OCI-LY3 (cell line): ENCODE results near the gene WIPF3.

ENCODE experiments used
- EZH2phosphoT487 ChIP-seq: fragments of 200-600 bp; shearing (Covaris generic); IDR thresholded peaks from 2 replicates; pipeline ENCODE4 v1.6.1; 2018; ENCODE audit warnings: antibody characterized with exemption, mixed run types, low read depth
- TF ChIP-seq, protein P1 (sequence below): fragments of 200-600, 300-600 bp; sonication (generic); IDR thresholded peaks from 2 replicates; pipeline ENCODE4 v1.5.1; 2014; ENCODE audit warnings: antibody characterized with exemption, low read length, low read depth

DNA sequence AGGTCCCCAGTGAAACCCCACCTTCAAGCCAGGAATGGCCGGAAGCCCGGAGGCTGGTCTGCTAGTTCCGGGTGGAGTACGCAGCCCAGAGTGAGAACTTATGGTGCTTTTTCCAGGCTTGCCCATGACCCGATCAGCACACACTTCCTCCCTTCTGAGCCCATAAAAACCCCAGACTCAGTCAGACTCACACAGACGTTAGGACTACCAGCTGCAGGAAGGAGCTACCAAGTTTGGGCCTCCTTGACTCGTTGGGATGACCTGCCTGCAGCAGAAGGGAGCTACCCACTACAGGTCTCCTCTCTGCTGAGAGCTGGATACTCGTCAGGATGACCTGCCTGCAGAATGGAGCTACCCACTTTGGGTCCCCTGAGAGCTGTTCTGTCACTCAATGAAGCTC is 144.2 kb downstream of the WIPF3 start:
- TF ChIP-seq, protein P1, sequence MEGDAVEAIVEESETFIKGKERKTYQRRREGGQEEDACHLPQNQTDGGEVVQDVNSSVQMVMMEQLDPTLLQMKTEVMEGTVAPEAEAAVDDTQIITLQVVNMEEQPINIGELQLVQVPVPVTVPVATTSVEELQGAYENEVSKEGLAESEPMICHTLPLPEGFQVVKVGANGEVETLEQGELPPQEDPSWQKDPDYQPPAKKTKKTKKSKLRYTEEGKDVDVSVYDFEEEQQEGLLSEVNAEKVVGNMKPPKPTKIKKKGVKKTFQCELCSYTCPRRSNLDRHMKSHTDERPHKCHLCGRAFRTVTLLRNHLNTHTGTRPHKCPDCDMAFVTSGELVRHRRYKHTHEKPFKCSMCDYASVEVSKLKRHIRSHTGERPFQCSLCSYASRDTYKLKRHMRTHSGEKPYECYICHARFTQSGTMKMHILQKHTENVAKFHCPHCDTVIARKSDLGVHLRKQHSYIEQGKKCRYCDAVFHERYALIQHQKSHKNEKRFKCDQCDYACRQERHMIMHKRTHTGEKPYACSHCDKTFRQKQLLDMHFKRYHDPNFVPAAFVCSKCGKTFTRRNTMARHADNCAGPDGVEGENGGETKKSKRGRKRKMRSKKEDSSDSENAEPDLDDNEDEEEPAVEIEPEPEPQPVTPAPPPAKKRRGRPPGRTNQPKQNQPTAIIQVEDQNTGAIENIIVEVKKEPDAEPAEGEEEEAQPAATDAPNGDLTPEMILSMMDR, result no peak
- TF ChIP-seq EZH2phosphoT487, result no peak
